GM10248 (cell line): ENCODE results near the gene SLC27A2.

Experiments used
- CTCF ChIA-PET: fragments of 300-600 bp; sonication (Branson Sonifier 250); formaldehyde crosslinking; extraction: SDS; loops from one replicate; lab custom pipeline; 2021; ENCODE audit warnings: antibody characterized with exemption; lab: Yijun Ruan, JAX
- POLR2A ChIA-PET: fragments of 350-650 bp; sonication (Branson Sonifier 250); formaldehyde crosslinking; extraction: SDS; loops from one replicate; lab custom pipeline; 2020; ENCODE audit warnings: antibody characterized with exemption; lab: Yijun Ruan, JAX
- DNase-seq: peaks from one replicate; pipeline ENCODE4 v3.0.0; 2012; ENCODE audit errors: extremely low spot score
- CTCF ChIP-seq: IDR thresholded peaks from 2 replicates; pipeline ENCODE4 v1.5.1; 2012; ENCODE audit warnings: mild to moderate bottlenecking, low read depth; ENCODE audit errors: extremely low read depth, missing control alignments, control extremely low read depth

SLC27A2 gene

GRCh38 chr15:50140098-50140497, 41.9 kb upstream of the SLC27A2 start:
- POLR2A ChIA-PET = no interaction called here
- TF ChIP-seq CTCF = no peak
- CTCF ChIA-PET = interaction anchor here (0.8 to 1.6 kb wide), 4 partner anchors 11 to 904 kb away, joined by 3 read pairs; no protein-coding TSS in a partner anchor
- no peak for DNase-seq

DNA sequence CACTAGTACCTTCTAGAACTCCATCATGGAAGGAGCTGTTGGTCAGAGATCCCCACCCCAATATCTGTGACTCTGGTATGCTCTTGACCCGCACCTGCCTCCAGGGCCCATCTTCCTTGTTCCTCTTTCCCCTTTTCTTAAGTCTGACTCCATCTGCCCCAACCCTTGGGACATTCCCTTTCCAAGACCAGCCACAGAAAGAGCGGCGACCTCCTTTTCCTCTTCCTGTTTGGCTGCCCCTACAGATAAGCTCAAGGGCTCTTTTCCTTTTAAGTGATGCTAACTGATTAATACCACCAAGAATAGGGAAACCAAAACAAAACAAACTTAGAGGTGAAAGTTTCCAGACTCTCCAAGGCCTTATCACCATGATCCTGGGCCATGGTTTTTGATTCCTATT, 41.0 kb upstream of the SLC27A2 start:
- TF ChIP-seq CTCF = no peak
- ChIA-PET CTCF (interaction anchor here (1.4 kb wide), 1 partner anchor 905 kb away, joined by 3 read pairs; no protein-coding TSS in a partner anchor), POLR2A (no interaction called here)
- no peak for DNase-seq

GRCh38 chr15:50141856-50142255, 40.1 kb upstream of the SLC27A2 start:
- ChIA-PET CTCF (interaction anchor here (0.9 kb wide), 1 partner anchor 10 kb away, joined by 3 read pairs; no protein-coding TSS in a partner anchor), POLR2A (no interaction called here)
- no peak for DNase-seq
- TF ChIP-seq CTCF = no peak

DNA sequence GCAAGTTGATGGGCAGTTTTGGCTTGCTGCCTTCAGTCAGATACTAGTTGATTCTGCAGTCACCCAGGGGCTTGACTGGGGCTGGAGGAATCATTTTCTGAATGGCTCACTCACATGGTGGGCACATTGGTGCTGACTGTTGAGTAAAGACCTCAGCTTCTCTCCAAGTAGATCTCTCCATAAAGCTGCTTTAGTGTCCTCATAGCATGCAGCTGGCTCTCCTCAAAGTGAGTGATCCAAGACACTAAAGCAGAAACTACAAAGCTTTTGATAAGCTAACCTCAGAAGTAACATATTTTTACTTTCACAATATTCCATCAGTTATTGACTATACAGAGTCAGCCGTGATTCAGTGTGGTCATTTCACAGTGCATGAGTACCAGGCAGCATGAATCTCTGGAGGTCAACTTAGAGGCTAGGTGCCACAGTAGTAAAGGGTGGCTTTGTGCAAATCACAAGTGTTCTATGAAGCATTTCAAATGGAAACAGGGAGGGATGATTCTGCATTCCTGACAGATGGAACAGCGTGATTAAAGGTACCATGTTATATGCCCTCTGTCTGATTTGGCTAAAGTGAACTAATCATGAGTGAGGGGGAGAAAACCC, 38.6 kb upstream of the SLC27A2 start:
- no peak for TF ChIP-seq CTCF
- ChIA-PET CTCF (interaction anchor here (3.7 kb wide), 1 partner anchor 8 kb away, joined by 17 read pairs; no protein-coding TSS in a partner anchor), POLR2A (no interaction called here)
- DNase-seq = no peak

- TF ChIP-seq CTCF = no peak
- POLR2A ChIA-PET = no interaction called here
- CTCF ChIA-PET = interaction anchor here (0.7 to 3.7 kb wide), 16 partner anchors 10 to 1286 kb away, joined by 3 to 17 read pairs (median 5); partner anchors contain the start of gene FGF7
- no peak for DNase-seq
Observed at GRCh38 chr15:50144341-50145120, 37.5 kb upstream of the SLC27A2 start.

- TF ChIP-seq CTCF = peak; percentile 42
- DNase-seq = no peak
- CTCF ChIA-PET = interaction anchor here (0.7 to 3.7 kb wide), 19 partner anchors 9 to 1789 kb away, joined by 3 to 17 read pairs (median 5); partner anchors contain the start of gene FGF7
- POLR2A ChIA-PET = no interaction called here
Observed at GRCh38 chr15:50145451-50145872, 36.5 kb upstream of the SLC27A2 start.
